ENCODE data around the gene CWC22. TPM values are rescaled to one million over a fixed set of nuclear protein-coding genes. Genes with fewer than 3 reads are reported as not detected.
"Not testable (repeated sequence)": the region's sequence is repeated elsewhere in the genome, so short reads cannot be mapped to it uniquely, and the experiment has no call there.

CWC22 gene
- total RNA-seq, 1 donor from 2014 or later: 10.1 TPM

DNA sequence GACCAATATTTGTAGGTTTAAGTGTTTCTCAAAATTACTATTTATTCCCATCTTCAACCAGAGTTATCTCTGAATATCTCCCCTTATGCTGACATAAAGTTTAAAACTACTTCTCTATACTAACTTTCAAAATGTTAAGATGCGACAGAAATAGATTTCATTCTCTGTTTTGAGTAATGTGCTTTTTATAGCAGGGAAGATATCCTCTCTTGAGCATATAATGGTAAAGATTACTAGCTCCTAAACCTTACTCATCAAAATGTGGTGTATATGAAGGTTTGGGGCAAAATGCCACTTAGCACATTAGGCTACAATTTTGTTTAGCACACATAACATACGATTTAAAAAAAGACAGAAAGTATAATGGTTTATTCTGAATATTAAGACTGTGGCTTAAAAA, 54.4 kb downstream of the CWC22 start:
- no peak for DNase-seq (ENCODE audit: low read depth in 2 of 2)

DNA sequence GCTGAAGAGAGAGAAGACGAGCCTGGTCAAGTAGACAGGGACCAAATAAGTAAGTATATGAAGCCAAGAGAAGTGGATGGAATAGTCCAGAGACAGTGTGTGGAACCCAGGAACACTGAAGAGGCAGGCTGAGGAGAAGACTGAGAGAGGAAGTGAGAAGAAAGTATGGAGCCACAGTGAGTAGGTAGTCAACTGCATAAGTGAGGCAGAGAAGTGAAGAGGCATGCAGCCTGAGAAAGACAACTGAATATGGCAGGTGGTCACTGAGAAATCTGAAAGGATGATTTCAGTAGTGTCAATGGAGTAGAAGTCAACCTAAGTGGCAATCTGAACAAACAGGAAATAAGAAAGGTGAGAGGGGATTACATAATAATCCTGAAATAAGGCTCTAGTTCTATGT, 55.4 kb downstream of the CWC22 start:
- DNase-seq (ENCODE audit: low read depth in 2 of 2): no peak

DNA sequence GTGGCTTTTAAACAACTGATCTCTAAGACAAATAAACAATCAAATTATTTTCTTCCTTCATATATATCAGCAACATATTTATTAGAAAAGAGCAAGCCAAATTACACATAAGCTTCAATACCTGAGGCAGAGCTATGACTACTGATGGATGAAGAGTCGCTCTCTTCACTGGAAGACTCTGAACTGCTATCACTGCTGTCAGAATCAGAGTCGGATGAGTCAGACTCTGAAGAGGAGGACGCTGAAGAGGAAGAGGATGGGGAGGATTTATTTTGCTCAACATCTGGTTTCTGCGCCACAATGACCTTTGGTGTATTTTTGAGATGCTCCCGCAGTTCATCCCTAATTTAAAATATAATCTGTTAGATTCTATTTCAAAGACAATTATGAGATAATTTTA, 56.7 kb downstream of the CWC22 start:
- DNase-seq (ENCODE audit: low read depth in 2 of 2): no peak

DNA sequence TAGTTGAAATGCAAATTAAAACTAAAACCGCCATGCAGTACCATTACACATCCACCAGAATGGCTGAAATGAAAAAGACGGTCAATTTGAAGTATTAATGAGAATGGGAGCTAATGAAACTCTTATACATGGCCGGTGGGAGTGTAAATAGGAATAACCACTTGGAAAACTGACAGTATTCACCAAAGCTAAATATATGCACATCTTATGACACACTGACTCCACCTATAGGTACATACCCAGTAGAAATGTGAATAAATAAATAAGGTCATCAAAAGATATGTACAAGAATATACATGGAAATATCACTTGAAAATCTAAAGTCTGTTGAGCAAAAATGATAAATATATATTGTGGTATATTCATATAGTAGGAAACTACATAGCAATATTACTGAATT, 57.7 kb downstream of the CWC22 start:
- no peak for DNase-seq (ENCODE audit: low read depth in 2 of 2)

DNA sequence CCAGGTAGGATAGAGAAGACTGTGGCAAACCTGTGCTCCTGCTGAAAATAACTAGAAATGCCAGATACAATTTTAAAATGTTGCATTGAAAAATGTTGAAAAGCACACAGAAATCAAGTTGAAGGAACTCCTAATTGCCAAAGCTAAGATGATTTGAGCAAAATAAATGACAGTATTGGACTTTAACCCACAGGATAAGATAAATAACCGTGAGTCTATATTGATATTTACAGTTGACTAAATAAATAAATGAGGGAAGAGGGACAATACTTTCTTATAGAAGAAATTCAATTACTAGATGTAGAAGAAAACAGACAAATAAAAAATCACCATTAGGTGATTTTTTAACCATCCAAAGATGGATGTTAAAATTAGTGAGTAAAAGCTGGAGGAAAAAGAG, 59.0 kb downstream of the CWC22 start:
- DNase-seq (ENCODE audit: low read depth in 2 of 2): no peak

DNA sequence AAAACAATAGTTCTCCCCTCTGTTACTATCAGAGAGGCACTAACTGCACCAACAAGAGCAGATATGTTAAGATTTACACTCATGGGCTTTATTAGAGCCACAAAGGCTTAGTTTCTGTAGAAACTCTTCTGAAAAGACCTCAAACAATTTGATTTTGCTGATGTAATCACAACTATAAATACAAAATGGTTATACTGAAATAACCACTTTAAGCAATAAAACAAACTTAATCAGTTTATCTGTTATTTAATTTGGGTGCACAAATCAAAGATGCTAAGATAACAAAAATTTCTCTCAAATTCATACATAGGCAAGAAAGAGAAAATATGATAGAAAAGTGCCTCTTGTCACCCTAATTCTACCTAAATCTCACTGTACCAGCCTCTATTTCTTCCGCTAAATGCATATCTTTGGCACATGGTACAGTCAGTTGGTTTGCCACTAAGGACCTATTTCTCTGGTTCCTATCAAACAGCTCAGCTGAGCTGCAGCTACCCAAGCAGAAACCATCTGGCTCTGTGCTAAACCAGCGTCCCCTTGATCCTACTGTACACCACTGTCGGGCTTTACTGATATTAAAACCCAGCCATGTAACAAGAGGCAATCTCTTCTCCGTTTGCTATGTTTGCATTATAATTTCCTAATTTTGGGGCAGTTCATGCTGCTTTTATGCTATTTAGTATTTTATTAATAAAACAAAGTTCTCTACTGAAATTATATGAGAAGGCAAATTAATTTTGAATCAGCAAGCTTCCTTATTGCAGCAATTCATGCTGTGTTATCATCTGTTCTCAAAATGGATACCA, 60.1 kb downstream of the CWC22 start:
- DNase-seq (ENCODE audit: low read depth in 2 of 2): no peak

DNA sequence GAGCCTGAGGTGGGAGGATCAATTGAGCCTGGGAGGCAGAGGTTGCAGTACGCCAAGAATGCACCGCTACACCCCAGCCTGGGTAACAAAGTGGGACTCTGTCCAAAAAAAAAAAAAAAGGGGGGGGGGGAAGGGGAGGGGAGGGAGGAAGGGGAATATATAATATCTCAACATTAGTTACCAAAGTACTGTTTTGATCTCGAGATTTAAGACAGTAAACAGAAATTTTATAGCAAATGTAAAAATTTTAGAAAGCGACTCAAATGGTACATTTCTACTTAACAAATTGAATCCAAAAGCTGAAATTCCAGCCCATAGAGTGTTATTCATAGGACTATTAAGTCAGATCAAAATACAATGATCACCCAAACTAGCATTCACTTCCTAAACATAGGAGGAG, 60.8 kb downstream of the CWC22 start:
- DNase-seq (ENCODE audit: low read depth in 2 of 2): no peak

DNA sequence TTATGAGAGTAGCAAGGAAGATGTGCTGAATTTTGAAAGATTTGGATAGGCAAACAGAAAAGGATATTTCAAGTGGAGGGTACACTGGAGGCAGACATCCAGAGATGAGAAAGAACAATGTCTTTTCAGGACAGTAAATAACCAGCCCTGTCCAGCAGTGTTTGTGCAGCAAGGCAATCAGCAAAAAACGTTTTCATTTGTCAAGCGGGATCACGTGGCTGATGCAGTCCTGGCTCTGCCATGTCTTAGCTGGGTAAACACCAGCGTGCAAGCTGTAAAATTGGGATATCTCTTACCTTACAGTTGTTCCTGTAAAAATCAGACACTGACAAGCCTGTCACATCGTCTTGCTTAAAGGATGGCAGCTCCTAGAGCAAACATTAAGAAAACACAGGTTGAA, 67.8 kb downstream of the CWC22 start:
- DNase-seq (ENCODE audit: low read depth in 2 of 2): no peak

DNA sequence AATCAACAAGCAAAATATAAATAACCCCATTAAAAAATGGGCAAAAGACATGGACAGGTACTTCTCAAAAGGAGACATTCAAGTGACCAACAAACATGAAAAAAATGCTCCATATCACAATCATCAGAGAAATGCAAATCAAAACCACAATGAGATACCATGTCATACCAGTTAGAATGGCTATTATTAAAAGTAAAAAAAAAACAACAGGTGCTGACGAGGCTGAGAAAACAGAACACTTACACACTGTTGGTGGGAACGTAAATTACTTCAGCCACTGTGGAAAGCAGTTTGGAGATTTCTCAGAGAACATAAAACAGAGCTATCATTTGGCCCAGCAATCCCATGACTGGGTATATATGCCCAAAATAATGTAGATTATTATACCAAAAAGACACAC, 69.1 kb downstream of the CWC22 start:
- no peak for DNase-seq (ENCODE audit: low read depth in 2 of 2)

DNA sequence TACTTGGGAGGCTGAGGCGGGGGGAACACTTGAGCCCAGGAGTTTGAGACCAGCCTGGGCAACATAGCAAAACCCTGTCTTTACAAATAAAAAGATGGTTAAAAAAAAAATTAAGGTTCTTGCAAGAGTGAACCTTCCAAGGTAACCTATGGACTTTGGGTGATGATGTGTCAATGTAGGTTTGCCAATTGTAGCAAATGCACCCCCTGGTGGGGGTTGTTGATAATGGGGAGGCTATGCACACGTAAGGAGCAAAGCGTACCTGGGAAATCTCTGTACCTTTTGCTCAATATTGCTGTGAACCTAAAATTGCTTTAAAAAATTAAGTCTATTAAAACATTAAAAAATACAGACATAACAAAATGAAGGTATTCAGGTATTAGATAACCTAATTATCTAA, 70.4 kb downstream of the CWC22 start:
- peak in 1 of 2 donors; percentile 19 for DNase-seq (ENCODE audit: low read depth in 2 of 2)

DNA sequence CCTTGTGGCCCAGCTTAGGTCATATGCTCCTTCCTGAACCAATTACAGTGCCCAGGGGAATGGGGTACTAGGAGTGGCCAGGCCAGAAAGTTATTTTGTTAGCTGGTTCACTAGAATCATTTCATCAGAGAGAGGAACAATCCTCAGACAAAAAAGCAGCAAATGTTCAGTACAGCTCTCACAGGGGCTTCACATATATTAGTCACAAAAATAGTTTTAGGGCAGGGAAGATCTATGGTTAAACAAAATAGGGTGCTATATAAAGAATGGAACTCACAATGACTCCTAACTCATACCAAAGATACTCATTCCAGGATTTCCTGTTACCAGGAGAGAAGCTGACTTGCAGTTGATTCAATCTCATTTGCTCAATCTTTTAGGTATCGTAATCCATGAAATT, 71.0 kb downstream of the CWC22 start:
- no peak for DNase-seq (ENCODE audit: low read depth in 2 of 2)

DNA sequence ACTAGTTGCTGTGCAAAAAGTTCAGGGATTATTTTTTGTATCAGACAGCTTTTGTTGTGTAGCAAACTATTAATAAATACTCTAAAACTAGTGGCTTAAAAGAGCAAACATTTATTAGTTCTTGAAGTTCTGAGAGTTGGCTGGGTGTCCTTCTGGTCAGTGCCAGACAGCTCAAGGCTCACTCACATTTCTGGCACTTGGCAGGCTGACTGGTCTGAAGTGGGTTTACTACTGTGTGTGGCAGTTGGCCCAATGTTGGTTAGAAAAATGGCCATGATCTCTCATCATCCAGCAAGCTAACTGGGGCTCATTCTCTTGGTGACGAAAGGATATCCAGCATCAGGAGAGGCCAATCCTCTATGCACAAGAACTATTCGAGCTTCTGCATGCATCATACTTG, 74.3 kb downstream of the CWC22 start:
- DNase-seq (ENCODE audit: low read depth in 2 of 2): no peak

DNA sequence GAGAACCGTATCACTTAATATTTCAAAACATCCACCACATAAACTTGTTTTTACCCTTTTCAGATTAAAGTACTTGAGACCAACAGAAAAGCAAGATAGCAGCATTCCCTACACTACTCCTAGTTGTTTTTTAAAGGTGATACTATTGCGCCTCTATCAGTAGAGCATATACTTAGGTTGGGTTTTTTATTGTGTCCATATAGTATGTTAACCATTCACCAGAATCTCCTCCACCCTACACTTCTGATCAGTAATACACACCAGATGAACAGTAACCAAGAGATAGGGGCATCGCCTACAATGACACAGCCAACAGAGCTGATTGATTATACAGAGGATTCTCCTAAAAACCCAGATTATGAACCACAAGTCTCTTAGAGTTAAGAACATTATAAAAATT, 75.6 kb downstream of the CWC22 start:
- DNase-seq (ENCODE audit: low read depth in 2 of 2): no peak

DNA sequence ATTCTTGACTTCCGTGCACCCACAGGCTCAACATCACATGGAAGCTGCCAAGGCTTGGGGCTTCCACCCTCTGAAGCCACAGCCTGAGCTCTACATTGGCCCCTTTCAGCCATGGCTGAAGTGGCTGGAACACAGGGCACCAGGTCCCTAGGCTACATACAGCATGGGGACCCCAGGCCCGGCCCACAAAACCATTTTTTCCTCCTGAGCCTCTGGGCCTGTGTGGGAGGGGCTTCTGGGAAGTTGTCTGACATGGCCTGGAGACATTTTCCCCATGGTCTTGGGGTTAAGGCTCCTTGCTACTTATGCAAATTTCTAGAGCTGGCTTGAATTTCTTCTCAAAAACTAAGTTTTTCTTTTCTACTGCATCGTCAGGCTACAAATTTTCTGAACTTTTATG, 77.1 kb downstream of the CWC22 start:
- DNase-seq (ENCODE audit: low read depth in 2 of 2): not testable (repeated sequence)

DNA sequence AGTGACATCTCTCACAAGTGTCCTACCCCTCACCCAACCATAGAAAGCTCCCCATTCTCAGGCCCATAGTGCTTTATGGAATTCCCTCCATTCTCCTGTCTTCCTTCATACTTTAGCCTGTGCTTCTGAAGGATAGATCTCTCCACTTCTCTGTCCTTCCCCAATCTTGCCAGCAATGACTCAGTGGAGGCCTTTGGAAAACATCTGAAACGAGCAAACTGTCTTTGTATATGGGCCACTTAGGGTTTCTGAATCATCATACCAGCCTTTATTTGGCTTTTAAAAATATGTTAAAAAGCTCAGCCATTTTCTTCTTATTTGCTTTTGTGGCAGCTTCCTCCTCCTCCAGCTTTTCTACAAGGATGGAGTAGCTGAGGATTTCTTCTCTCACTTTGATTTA, 80.1 kb downstream of the CWC22 start:
- DNase-seq (ENCODE audit: low read depth in 2 of 2): no peak

DNA sequence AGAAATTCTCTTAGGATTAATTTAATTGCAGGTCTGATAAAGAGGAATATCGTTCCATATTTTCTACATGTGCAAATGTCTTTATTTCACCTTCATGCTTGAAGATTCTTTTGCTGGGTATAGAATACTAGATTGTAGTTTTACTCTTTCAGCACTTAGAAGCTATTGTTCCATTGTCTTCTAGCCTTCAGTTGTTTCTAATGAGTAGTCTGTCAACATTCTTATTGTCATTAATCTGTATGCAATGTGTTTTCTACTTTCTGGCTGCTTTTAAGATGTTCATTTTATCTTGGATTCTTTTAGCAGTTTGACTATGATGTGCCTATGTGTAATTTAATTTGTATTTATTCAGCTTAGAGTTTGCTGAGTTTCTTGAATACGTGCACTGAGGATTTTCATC, 81.4 kb downstream of the CWC22 start:
- no peak for DNase-seq (ENCODE audit: low read depth in 2 of 2)

DNA sequence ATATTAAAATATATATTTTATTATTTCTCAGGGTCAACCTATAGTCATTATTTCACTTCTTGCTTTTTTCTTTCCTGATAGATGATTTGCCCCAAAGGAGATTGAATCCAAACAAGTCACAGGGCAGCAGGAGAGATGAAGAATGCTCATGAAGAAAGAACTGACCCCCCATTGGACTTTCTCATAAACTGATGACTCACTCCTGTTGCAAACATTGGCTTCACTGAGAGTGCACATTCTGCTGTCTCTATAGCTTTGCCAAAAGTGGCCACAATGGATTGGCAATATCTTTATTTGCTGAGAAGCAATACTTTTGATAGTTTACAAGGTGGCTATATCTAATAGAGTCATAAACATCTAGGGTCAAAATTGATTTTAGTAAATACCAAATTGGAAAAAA, 89.8 kb downstream of the CWC22 start:
- peak in 1 of 2 donors; percentile 1 for DNase-seq (ENCODE audit: low read depth in 2 of 2)

DNA sequence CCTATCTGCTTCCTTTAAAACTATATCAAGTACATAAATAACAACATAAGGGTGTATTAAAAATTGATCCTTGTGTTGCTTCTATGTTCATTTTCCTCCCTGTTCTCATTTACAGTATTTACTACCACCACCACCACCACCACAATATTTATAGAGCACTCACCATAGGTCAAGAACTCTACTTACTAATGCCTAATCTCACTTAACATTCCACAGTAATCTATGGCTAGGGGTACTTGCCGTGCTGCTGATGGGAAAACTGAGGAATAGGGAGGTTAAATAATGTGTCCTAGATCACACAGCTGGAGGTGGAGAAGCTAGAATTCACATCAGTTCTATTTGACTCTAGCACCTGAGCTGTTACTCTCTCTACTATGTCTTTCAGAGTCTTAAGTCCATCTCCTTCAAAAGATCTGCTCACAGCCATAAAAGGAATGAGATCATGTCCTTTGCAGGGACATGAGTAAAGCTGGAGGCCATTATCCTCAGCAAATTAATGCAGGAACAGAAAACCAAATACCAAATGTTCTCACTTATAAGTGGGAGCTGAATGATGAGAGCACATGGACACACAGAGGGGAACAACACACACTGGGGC, 91.6 kb downstream of the CWC22 start:
- DNase-seq (ENCODE audit: low read depth in 2 of 2): no peak

DNA sequence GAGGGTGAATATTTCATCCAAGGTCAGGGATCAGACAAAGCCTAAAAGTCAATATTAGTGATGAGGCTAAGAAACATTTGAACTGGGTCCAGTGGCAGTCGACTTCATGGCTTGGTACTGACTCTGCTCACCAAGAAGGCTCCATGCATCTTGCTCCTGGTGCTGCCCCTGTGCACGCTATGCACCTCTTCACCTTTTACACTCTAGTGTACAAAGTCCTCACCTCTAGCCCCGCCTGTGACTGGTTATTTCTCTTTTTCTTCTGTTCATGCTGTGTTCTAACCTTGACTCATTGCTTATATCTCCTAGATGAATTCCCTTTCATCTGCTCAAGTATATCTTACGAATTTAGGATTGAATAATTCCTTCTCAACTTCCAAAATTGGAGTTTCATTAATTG, 93.3 kb downstream of the CWC22 start:
- DNase-seq (ENCODE audit: low read depth in 2 of 2): no peak

DNA sequence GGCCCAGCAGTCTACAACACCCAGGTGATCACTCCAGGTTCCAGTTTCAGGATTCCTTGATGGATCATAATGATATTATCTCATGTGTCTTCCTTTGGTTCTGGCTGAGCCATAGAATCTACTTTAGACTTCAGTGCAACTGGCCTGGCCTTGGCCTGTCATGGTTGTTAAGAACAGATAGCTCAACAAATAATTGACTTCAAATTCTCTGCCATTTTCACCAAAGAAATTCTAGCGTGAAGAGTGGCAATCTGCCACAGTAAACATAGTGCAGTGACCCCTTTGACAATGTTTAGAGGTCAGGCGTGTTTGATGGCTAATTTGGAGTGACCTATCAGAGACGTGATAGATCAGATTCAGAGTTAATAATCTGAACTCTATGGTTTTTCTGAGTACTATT, 95.5 kb downstream of the CWC22 start:
- no peak for DNase-seq (ENCODE audit: low read depth in 2 of 2)

DNA sequence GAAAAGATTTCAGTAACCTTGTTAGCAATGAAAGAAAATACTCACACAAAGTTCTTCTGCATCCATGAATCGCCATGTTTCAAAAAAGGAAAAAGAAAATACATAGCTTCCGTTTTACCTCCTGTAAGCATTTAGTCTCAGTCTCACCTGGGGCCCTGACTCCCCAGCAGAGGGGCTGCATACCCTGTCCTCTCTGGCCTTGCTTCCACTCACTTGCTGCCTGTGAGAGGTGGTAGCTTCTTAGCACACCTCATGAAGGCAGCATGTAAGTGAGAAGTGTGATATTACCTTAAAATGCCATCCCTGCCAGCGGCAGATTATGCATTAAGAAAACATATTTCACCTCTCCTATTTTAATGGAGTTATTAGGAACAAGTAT, 96.4 kb downstream of the CWC22 start:
- no peak for DNase-seq (ENCODE audit: low read depth in 2 of 2)

DNA sequence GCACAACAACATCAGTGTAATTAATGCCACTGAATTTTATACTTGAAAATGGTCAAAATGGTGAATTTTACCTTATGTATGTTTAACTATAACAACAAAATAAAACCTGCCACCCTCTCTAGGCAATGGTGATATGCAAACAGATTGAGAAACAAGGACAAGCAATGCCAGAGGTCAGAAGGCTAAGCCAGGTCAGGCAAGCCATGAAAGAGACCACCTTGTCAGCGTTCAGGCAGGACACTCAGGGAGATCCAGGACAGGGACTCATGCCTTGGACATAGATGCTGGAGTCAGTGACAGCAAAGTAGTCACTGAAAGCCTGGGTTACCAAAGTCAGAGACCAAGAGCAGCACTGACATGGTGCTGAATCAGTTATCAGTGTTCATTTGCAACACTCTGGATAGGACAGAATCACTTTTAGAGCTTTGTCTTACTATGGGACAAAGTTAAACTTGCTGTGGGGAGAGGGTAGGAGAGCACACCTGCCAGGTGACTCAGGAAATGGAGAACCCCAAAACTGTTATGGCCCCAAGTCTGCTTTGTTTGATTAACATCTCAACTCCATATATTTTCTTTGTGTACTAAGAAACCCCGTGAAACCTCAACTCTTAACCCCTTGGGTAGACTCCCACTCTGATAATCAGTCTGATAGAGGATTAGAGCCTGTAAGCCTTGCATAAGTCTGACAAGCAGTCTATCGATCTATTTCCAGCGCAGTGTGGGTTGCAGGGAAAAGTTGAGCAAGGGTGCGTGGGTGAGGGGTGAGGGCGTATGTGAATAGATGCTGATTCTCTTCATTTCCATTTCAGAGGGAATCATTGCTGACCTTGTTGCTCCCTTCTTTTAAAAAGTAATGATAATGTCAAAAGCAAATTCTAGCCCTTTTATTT, 97.0 kb downstream of the CWC22 start:
- DNase-seq (ENCODE audit: low read depth in 2 of 2): no peak

DNA sequence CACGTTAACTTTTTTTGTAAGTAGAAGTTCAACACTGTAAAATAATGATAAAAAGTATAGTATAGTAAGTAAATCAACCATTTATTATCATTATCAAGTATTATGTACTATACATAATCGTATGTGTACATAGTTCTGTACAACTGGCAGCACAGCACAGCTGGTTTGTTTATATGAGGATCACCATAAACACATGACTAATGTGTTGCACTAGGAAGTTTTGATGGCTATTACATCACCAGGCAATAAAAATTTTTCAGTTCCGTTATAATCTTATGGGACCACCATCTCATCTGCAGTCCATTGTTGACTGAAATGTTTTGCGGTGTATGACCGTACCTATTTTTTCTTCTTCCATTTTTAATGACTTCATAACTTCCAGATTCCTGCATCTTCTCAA, 106.4 kb downstream of the CWC22 start:
- DNase-seq (ENCODE audit: low read depth in 2 of 2): no peak

Data from dermis microvascular lymphatic vessel endothelial cell (primary cell).